ENCODE results near the gene MRPS18A.

DNA sequence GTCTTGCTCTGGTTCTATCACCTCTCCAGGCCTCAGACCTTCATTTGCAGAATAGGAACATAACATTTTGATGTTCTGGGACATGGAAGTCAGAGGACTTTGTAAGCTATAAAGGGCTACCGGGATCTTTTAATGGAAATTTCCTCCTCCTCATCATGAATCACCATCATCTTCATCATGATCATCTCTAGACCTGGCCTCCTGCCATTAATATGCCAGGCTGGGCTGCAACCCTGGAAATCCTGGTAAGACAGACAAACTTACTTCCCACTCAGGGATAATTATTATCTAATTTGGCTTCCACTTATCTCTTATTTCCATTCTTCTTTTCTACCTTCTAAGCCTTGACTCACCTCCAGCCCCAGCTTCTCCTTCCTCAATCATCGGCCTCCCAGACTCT is 41.0 kb upstream of the MRPS18A start:
- TF ChIP-seq EZH2 (IDR thresholded peaks at IDR 0.05; ENCODE audit: borderline replicate concordance) (no peak), CTCF (IDR thresholded peaks at IDR 0.05; ENCODE audit: poor library complexity) (no peak), EZH2phosphoT487 (IDR thresholded peaks at IDR 0.05; ENCODE audit: low read depth, severe bottlenecking, unreplicated experiment) (no peak)
